Endodermal cell (in vitro differentiated cells): ENCODE data around the gene TUBB4A. TPM values are rescaled to one million over a fixed set of nuclear protein-coding genes. Genes with fewer than 3 reads are reported as not detected.

Source experiments
- DNase-seq: peaks from one replicate; pipeline ENCODE4 v3.0.0-alpha.2; 2017
- H3K27ac ChIP-seq: 2 replicates; pipeline ENCODE4 v1.5.1; 2013; ENCODE audit warnings: mild to moderate bottlenecking, low read depth, low read length, moderate library complexity
- H3K27me3 ChIP-seq: 2 replicates; pipeline ENCODE4 v1.6.1; 2013; ENCODE audit warnings: mild to moderate bottlenecking, low read length, moderate library complexity; ENCODE audit not compliant: insufficient read depth, control insufficient read depth, poor library complexity, severe bottlenecking
- H3K36me3 ChIP-seq: 2 replicates; pipeline ENCODE4 v1.7.0; 2013; ENCODE audit warnings: mild to moderate bottlenecking, low read length, moderate library complexity; ENCODE audit not compliant: control insufficient read depth, insufficient read depth
- H3K4me1 ChIP-seq: one replicate; pipeline ENCODE4 v1.7.0; 2013; ENCODE audit warnings: low read length; ENCODE audit not compliant: control insufficient read depth, insufficient read depth
- H3K4me3 ChIP-seq: 2 replicates; pipeline ENCODE4 v1.5.1; 2013; ENCODE audit warnings: mild to moderate bottlenecking, low read length, moderate library complexity
- H3K9ac ChIP-seq: 2 replicates; pipeline ENCODE4 v1.6.1; 2013; ENCODE audit warnings: mild to moderate bottlenecking, low read length, moderate library complexity; ENCODE audit not compliant: poor library complexity, severe bottlenecking; ENCODE audit errors: extremely low read depth
- H3K9me3 ChIP-seq: 2 replicates; pipeline ENCODE4 v1.6.1; 2013; ENCODE audit warnings: mild to moderate bottlenecking, low read length, moderate library complexity; ENCODE audit not compliant: control insufficient read depth
- H3K27ac Mint-ChIP-seq: 2 replicates; pipeline ENCODE4 v1.8.0; 2020; ENCODE audit warnings: mixed read lengths
- H3K27me3 Mint-ChIP-seq: 2 replicates; pipeline ENCODE4 v1.8.0; 2021; ENCODE audit warnings: mild to moderate bottlenecking, mixed read lengths; ENCODE audit not compliant: insufficient read depth
- H3K36me3 Mint-ChIP-seq: 2 replicates; pipeline ENCODE4 v1.8.0; 2020; ENCODE audit warnings: low read depth, mixed read lengths
- H3K4me1 Mint-ChIP-seq: 2 replicates; pipeline ENCODE4 v1.8.0; 2020; ENCODE audit warnings: mixed read lengths
- H3K4me3 Mint-ChIP-seq: 2 replicates; pipeline ENCODE4 v1.8.0; 2020; ENCODE audit warnings: mild to moderate bottlenecking, moderate library complexity, mixed read lengths
- H3K9me3 Mint-ChIP-seq: 2 replicates; pipeline ENCODE4 v1.8.0; 2020; ENCODE audit warnings: mild to moderate bottlenecking, mixed read lengths
- CTCF ChIP-seq: fragments of 200-600 bp; sonication (generic); conservative IDR thresholded peaks from 2 replicates; pipeline ENCODE4 v1.5.0; 2021; ENCODE audit warnings: antibody characterized with exemption, mild to moderate bottlenecking
- WGBS, 2 experiments: methylation state at CpG; one replicate each; pipeline versions ENCODE4 v1.1.5 to v1.1.7; 2013; ENCODE audit warnings: missing lambda C conversion rate in 2 of 2, mixed read lengths in 1 of 2; ENCODE audit not compliant: insufficient coverage in 1 of 2, insufficient read length in 1 of 2; 5-methylcytosine and 5-hydroxymethylcytosine counted together
- total RNA-seq, 2 donors: library from RNA; stranded (reverse); fragmentation: NEBNext Ultra II Directional in 1 of 2; extraction: Animal tissue kit (Norgen Biotek cat#: 25700) in 1 of 2; gene quantifications; 2 replicates in 1 of 2; 3 replicates in 1 of 2; pipeline ENCODE4 v1.2.1, GENCODE V29; 2021

TUBB4A gene
- total RNA-seq, 2 donors from 2014 or later: 5.2 to 7.5 TPM

- Histone ChIP-seq H3K4me3 (no peak overlapping the region), H3K36me3 (peaks cover 12% of the 10 kb centered on the region), H3K4me1 (no peaks in the 10 kb centered on the region), H3K9me3 (peaks cover 4% of the 10 kb centered on the region), H3K27me3 (no peaks in the 10 kb centered on the region), H3K9ac (no peak overlapping the region), H3K27ac (no peak overlapping the region)
- no peak overlapping the region for H3K4me3 Mint-ChIP-seq
- no peaks in the 10 kb centered on the region for H3K27me3 Mint-ChIP-seq
- H3K4me1 Mint-ChIP-seq: no peaks in the 10 kb centered on the region
- no peak for DNase-seq
- no peak for TF ChIP-seq CTCF
- H3K36me3 Mint-ChIP-seq: peaks cover 44% of the 10 kb centered on the region
- peaks cover 8% of the 10 kb centered on the region for H3K9me3 Mint-ChIP-seq
- WGBS, 2 experiments: 86 to 96% methylated on average over 2 to 3 of the region's 3 CpGs
- H3K27ac Mint-ChIP-seq: no peak overlapping the region
Measured at GRCh38 chr19:6448045-6448444, 54.1 kb downstream of the TUBB4A start.

GRCh38 chr19:6446452-6446851 lies 55.7 kb downstream of the TUBB4A start:
- Histone ChIP-seq H3K9ac (no peak overlapping the region), H3K4me3 (no peak overlapping the region), H3K27ac (no peak overlapping the region), H3K36me3 (peaks cover 5% of the 10 kb centered on the region), H3K27me3 (no peaks in the 10 kb centered on the region), H3K9me3 (no peaks in the 10 kb centered on the region), H3K4me1 (no peaks in the 10 kb centered on the region)
- no peak overlapping the region for H3K27ac Mint-ChIP-seq
- no peak for DNase-seq
- peaks cover 5% of the 10 kb centered on the region for H3K9me3 Mint-ChIP-seq
- H3K27me3 Mint-ChIP-seq: no peaks in the 10 kb centered on the region
- H3K36me3 Mint-ChIP-seq: peaks cover 33% of the 10 kb centered on the region
- H3K4me1 Mint-ChIP-seq: no peaks in the 10 kb centered on the region
- 93% methylated on average over 3 of the region's 3 CpGs for WGBS, 2 experiments
- TF ChIP-seq CTCF: no peak
- no peak overlapping the region for H3K4me3 Mint-ChIP-seq

Other genes with a start within 250 kb of the TUBB4A start
- 10 to 100 TPM; 50.1 to 51.8 TPM for gene MLLT1, start 222.3 kb downstream of the TUBB4A start, total RNA-seq
- gene ACER1, start 168.7 kb downstream of the TUBB4A start, total RNA-seq: not detected
- 10 to 100 TPM; 79.8 to 87.7 TPM for gene CLPP, start 140.8 kb downstream of the TUBB4A start, total RNA-seq
- 10 to 100 TPM; 80.0 to 98.3 TPM for gene ALKBH7, start 129.5 kb downstream of the TUBB4A start, total RNA-seq
- 1 to 10 TPM; 1.9 to 2.7 TPM for gene PSPN, start 126.4 kb downstream of the TUBB4A start, total RNA-seq
- gene GTF2F1, start 109.1 kb downstream of the TUBB4A start, total RNA-seq: 10 to 100 TPM; 59.2 to 66.4 TPM
- gene KHSRP, start 77.5 kb downstream of the TUBB4A start, total RNA-seq: 100 to 1,000 TPM; 454 to 476 TPM
- under 1 TPM in 1 of 2 donors, not detected in 1; 0.46 TPM for gene SLC25A41, start 68.5 kb downstream of the TUBB4A start, total RNA-seq
- gene SLC25A23, start 42.5 kb downstream of the TUBB4A start, total RNA-seq: 10 to 100 TPM; 34.9 to 39.5 TPM
- gene CRB3, start 38.0 kb downstream of the TUBB4A start, total RNA-seq: 10 to 100 TPM; 46.4 to 50.9 TPM
- 1 to 10 TPM; 1.7 to 2.1 TPM for gene DENND1C, start 20.5 kb downstream of the TUBB4A start, total RNA-seq
- 1 to 10 TPM in 1 of 2 donors, under 1 TPM in 1; 0.68 to 3.9 TPM for gene TNFSF9, start 28.7 kb upstream of the TUBB4A start, total RNA-seq
- gene CD70, start 88.8 kb upstream of the TUBB4A start, total RNA-seq: 1 to 10 TPM in 1 of 2 donors, under 1 TPM in 1; 0.92 to 1.8 TPM
- under 1 TPM; 0.18 to 0.88 TPM for gene TNFSF14, start 167.9 kb upstream of the TUBB4A start, total RNA-seq
- 10 to 100 TPM; 13.7 to 23.5 TPM for gene C3, start 218.3 kb upstream of the TUBB4A start, total RNA-seq
- gene GPR108, start 235.3 kb upstream of the TUBB4A start, total RNA-seq: 10 to 100 TPM; 61.4 to 67.2 TPM
- gene TRIP10, start 237.4 kb upstream of the TUBB4A start, total RNA-seq: 100 to 1,000 TPM; 111 to 116 TPM